Measurements from ENCODE around the gene ARRB1. TPM values are rescaled to one million over a fixed set of nuclear protein-coding genes. Genes with fewer than 3 reads are reported as not detected.
A peak's percentile ranks its signal among the peaks of the same experiment; 100 is the strongest.
"Not testable (repeated sequence)": the region's sequence is repeated elsewhere in the genome, so short reads cannot be mapped to it uniquely, and the experiment has no call there.

The ARRB1 gene
- total RNA-seq, 2 experiments from 2014 or later: 61.8 to 64.8 TPM

- POLR2A ChIA-PET: interaction anchor here (1.7 kb wide), 1 partner anchor 10 kb away, joined by 11 read pairs; no protein-coding TSS in a partner anchor
- DNase-seq; H3K4me3 Mint-ChIP-seq; H3K36me3 Mint-ChIP-seq; ATAC-seq (ENCODE audit: low read depth); H3K27me3 Mint-ChIP-seq; H3K27ac Mint-ChIP-seq; H3K4me1 Mint-ChIP-seq; H3K9me3 Mint-ChIP-seq: not testable (repeated sequence)
Observed at GRCh38 chr11:75362285-75362684, 10.8 kb upstream of the ARRB1 start.

GRCh38 chr11:75356613-75357012 lies 5.2 kb upstream of the ARRB1 start:
- no peak for ATAC-seq (ENCODE audit: low read depth)
- no peaks in the 10 kb centered on the region for H3K9me3 Mint-ChIP-seq
- peaks cover 7% of the 10 kb centered on the region for H3K36me3 Mint-ChIP-seq
- H3K27me3 Mint-ChIP-seq: no peaks in the 10 kb centered on the region
- DNase-seq: no peak
- no peak overlapping the region for H3K27ac Mint-ChIP-seq
- H3K4me3 Mint-ChIP-seq: no peak overlapping the region
- POLR2A ChIA-PET: interaction anchor here (0.6 kb wide), 1 partner anchor 43 kb away, joined by 3 read pairs; no protein-coding TSS in a partner anchor
- H3K4me1 Mint-ChIP-seq: peaks cover 24% of the 10 kb centered on the region

- Mint-ChIP-seq H3K9me3 (no peaks in the 10 kb centered on the region), H3K27me3 (no peaks in the 10 kb centered on the region), H3K27ac (no peak overlapping the region), H3K4me3 (no peak overlapping the region), H3K4me1 (peaks cover 32% of the 10 kb centered on the region), H3K36me3 (peaks cover 5% of the 10 kb centered on the region)
- no peak for ATAC-seq (ENCODE audit: low read depth)
- POLR2A ChIA-PET: interaction anchor here (2.0 kb wide), 1 partner anchor 14 kb away, joined by 8 read pairs; no protein-coding TSS in a partner anchor
- no peak for DNase-seq
Observed at GRCh38 chr11:75355051-75355450, 3.6 kb upstream of the ARRB1 start.

GRCh38 chr11:75352588-75353206 lies 1.2 kb upstream of the ARRB1 start:
- Mint-ChIP-seq H3K9me3 (no peaks in the 10 kb centered on the region), H3K36me3 (peaks cover 8% of the 10 kb centered on the region), H3K27me3 (no peaks in the 10 kb centered on the region), H3K27ac (peak overlapping the region; percentile 98), H3K4me1 (peaks cover 51% of the 10 kb centered on the region), H3K4me3 (peak overlapping the region; percentile 96)
- DNase-seq: no peak
- POLR2A ChIA-PET: interaction anchor here (0.7 to 4.8 kb wide), 12 partner anchors 9 to 77 kb away, joined by 3 to 63 read pairs (median 8); no protein-coding TSS in a partner anchor
- ATAC-seq (ENCODE audit: low read depth): peak; percentile 1

GRCh38 chr11:75351791-75352587 lies 528 bp upstream of the ARRB1 start:
- H3K4me1 Mint-ChIP-seq: peaks cover 52% of the 10 kb centered on the region
- H3K27me3 Mint-ChIP-seq: no peaks in the 10 kb centered on the region
- ATAC-seq (ENCODE audit: low read depth) (peak; percentile 68), DNase-seq (peak; percentile 78)
- POLR2A ChIA-PET: interaction anchor here (0.7 to 4.8 kb wide), 14 partner anchors 10 to 76 kb away, joined by 3 to 63 read pairs (median 7); no protein-coding TSS in a partner anchor
- peaks cover 8% of the 10 kb centered on the region for H3K36me3 Mint-ChIP-seq
- peak overlapping the region; percentile 96 for H3K4me3 Mint-ChIP-seq
- H3K27ac Mint-ChIP-seq: peak overlapping the region; percentile 98
- H3K9me3 Mint-ChIP-seq: no peaks in the 10 kb centered on the region

GRCh38 chr11:75350743-75351540 lies 519 bp downstream of the ARRB1 start:
- peak overlapping the region; percentile 89 for H3K4me3 Mint-ChIP-seq
- POLR2A ChIA-PET: interaction anchor here (0.9 to 4.8 kb wide), 7 partner anchors 11 to 74 kb away, joined by 3 to 63 read pairs (median 6); no protein-coding TSS in a partner anchor
- H3K27ac Mint-ChIP-seq: peak overlapping the region; percentile 92
- ATAC-seq (ENCODE audit: low read depth) (peak; percentile 27), DNase-seq (peak; percentile 69)
- peaks cover 58% of the 10 kb centered on the region for H3K4me1 Mint-ChIP-seq
- H3K27me3 Mint-ChIP-seq: no peaks in the 10 kb centered on the region
- peaks cover 10% of the 10 kb centered on the region for H3K36me3 Mint-ChIP-seq
- H3K9me3 Mint-ChIP-seq: no peaks in the 10 kb centered on the region

GRCh38 chr11:75350122-75350742 lies 1.2 kb downstream of the ARRB1 start:
- H3K9me3 Mint-ChIP-seq: no peaks in the 10 kb centered on the region
- peaks cover 9% of the 10 kb centered on the region for H3K36me3 Mint-ChIP-seq
- no peaks in the 10 kb centered on the region for H3K27me3 Mint-ChIP-seq
- no peak for DNase-seq
- H3K4me3 Mint-ChIP-seq: peak overlapping the region; percentile 89
- ATAC-seq (ENCODE audit: low read depth): no peak
- POLR2A ChIA-PET: interaction anchor here (1.0 to 4.8 kb wide), 6 partner anchors 11 to 74 kb away, joined by 3 to 63 read pairs (median 20); no protein-coding TSS in a partner anchor
- H3K4me1 Mint-ChIP-seq: peaks cover 59% of the 10 kb centered on the region
- H3K27ac Mint-ChIP-seq: peak overlapping the region; percentile 92

GRCh38 chr11:75349521-75350116 lies 1.8 kb downstream of the ARRB1 start:
- POLR2A ChIA-PET: interaction anchor here (1.1 to 4.8 kb wide), 4 partner anchors 10 to 23 kb away, joined by 6 to 63 read pairs (median 40); no protein-coding TSS in a partner anchor
- H3K4me1 Mint-ChIP-seq: peaks cover 62% of the 10 kb centered on the region

GRCh38 chr11:75347781-75348566 lies 3.5 kb downstream of the ARRB1 start:
- Mint-ChIP-seq H3K9me3 (no peaks in the 10 kb centered on the region), H3K4me3 (no peak overlapping the region), H3K36me3 (peaks cover 9% of the 10 kb centered on the region), H3K4me1 (peaks cover 68% of the 10 kb centered on the region), H3K27ac (peak overlapping the region; percentile 77), H3K27me3 (no peaks in the 10 kb centered on the region)
- POLR2A ChIA-PET: no interaction called here
- ATAC-seq (ENCODE audit: low read depth): no peak
- no peak for DNase-seq

More at GRCh38 chr11:75349521-75350116, 1.8 kb downstream of the ARRB1 start:
- H3K9me3 Mint-ChIP-seq: no peaks in the 10 kb centered on the region
- H3K4me3 Mint-ChIP-seq: peak overlapping the region; percentile 89
- no peaks in the 10 kb centered on the region for H3K27me3 Mint-ChIP-seq
- DNase-seq: no peak
- no peak for ATAC-seq (ENCODE audit: low read depth)
- peaks cover 9% of the 10 kb centered on the region for H3K36me3 Mint-ChIP-seq
- peak overlapping the region; percentile 76 for H3K27ac Mint-ChIP-seq

GRCh38 chr11:75346912-75347647 lies 4.4 kb downstream of the ARRB1 start:
- DNase-seq (no peak), ATAC-seq (ENCODE audit: low read depth) (no peak)
- Mint-ChIP-seq H3K9me3 (no peaks in the 10 kb centered on the region), H3K27me3 (no peaks in the 10 kb centered on the region), H3K36me3 (peaks cover 10% of the 10 kb centered on the region), H3K27ac (peak overlapping the region; percentile 89), H3K4me1 (peaks cover 65% of the 10 kb centered on the region), H3K4me3 (peak overlapping the region; percentile 57)
- POLR2A ChIA-PET: no interaction called here

- POLR2A ChIA-PET: interaction anchor here (0.7 kb wide), 1 partner anchor 71 kb away, joined by 3 read pairs; no protein-coding TSS in a partner anchor
- Mint-ChIP-seq H3K27me3 (no peaks in the 10 kb centered on the region), H3K4me1 (peaks cover 71% of the 10 kb centered on the region), H3K36me3 (peaks cover 12% of the 10 kb centered on the region), H3K27ac (peak overlapping the region; percentile 89), H3K4me3 (peak overlapping the region; percentile 61), H3K9me3 (no peaks in the 10 kb centered on the region)
- DNase-seq (no peak), ATAC-seq (ENCODE audit: low read depth) (no peak)
Observed at GRCh38 chr11:75346296-75346695, 5.2 kb downstream of the ARRB1 start.
